HG02870 (cell line): Measurements from ENCODE around the gene BRMS1L.
A peak's percentile ranks its signal among the peaks of the same experiment; 100 is the strongest.

Experiments used
- ATAC-seq: cut with Tn5 transposase; IDR thresholded peaks from one replicate; pipeline ENCODE4 v1.9.1; 2021; ENCODE audit warnings: mild to moderate bottlenecking, moderate library complexity; ENCODE audit not compliant: unreplicated experiment

Gene BRMS1L

DNA sequence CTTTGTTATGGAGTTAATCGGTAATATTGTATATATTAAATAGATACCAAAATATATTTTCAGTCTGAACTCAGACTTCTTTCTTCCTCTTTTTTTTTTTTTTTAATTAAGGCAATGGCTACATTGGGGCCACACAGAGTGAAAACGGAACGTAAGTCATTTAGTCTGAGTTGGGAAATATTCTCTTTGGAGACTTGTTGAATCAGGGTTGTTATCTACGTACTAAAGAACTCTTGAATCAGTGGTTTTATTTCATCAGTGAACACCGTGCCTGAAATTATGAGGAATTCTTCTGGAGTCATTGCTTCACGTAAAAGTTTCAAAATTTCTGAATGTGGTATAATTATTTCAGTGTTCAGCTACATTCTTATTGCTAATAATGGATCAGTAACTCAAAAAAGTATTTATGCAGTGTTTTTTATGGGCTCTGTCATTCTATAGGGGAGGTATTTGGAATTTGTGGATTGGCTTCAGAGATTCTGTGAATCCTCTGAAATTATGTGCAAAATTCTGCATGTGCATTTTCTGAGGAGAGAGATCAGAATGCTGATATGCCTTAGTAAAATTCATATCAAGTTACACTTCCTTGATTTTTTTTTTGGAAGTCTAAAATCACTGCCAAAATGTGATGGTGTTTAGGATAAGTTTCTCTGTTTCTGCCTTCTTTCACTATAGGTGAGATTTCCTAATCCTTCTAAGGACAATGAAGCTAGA lies 39.6 kb downstream of the BRMS1L start:
- no peak for ATAC-seq

DNA sequence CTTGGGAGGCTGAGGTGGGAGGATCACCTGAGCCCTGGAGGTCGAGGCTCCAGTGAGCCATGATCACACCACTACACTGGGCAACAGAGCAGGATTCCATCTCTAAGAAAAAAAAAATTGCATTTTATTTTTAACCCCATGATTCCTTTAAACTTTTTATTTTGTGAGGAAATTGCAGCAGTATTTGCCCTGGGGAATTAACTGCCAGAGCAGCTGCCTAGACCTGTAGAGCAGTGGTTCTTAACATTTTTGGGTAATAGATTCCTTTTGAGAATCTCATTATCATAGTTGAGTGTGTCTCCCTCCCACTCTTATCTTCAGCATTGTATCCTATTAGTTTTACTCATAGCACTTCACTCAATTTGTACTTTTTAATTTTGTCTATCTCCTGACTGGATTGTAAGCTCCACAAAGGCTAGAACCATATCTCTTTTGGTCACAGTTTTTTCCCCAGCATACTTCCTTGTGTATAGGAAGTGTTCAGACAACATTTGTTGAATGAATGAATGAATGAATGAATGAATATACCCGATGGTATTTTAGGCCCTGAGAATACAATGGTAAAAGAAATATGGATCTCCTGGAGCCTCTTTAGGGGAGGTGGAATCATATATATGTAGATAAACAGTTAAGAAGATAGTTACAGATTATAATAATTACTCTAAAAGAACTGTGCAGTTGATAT lies 40.6 kb downstream of the BRMS1L start:
- no peak for ATAC-seq

DNA sequence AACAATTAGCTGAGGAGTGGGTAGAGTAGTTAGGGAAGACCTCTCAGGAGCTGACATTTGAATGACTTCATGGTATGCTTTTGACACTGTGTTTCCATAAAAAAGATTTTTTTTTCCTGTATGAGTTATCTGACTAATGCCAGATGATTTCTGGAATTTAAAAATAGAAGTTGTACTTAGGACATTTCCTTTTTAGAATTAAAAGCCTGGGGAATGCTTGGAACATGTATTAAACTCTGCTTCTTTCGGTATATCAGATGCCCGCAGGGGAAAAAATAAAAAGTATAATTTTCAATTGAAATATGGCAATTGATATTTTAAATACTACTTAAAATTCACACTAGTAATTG lies 41.1 kb downstream of the BRMS1L start:
- ATAC-seq = no peak

DNA sequence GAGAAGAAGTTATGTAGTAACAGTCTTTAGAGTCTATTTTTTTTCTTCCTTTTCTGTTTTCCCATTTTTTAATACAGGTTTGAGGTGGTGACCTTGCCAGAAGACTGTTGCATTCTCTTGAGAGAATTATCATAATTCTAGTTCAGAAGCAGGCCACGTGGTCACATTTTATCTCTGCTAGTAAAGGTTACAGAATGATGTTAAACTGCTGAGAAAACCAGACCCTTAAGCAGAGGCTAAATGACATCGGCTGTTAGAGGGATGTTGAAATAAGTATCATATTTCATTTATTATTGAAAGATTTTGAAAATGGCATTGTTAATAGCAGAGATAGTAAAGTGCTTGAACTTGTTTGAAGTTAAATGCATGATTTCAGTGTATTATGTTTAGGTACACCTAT lies 49.2 kb downstream of the BRMS1L start:
- ATAC-seq = no peak

DNA sequence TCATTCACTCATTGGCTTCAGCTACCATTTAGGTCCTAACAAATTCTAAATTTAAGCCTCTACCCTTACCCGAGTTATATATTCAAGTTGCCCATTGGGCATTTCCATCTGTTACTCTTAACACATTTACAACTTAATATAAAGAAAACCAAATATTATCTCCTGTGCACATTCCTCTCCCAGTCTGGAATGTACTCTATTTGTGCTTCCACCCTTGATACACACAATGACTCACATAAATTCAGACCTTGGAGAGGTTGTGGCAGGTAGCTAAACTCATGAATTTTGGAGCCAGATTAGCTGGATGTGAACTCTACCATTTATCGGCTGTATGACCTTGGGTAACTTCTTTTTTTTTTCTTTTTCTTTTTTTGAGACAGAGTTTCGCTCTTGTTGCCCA lies 51.1 kb downstream of the BRMS1L start:
- ATAC-seq = no peak

DNA sequence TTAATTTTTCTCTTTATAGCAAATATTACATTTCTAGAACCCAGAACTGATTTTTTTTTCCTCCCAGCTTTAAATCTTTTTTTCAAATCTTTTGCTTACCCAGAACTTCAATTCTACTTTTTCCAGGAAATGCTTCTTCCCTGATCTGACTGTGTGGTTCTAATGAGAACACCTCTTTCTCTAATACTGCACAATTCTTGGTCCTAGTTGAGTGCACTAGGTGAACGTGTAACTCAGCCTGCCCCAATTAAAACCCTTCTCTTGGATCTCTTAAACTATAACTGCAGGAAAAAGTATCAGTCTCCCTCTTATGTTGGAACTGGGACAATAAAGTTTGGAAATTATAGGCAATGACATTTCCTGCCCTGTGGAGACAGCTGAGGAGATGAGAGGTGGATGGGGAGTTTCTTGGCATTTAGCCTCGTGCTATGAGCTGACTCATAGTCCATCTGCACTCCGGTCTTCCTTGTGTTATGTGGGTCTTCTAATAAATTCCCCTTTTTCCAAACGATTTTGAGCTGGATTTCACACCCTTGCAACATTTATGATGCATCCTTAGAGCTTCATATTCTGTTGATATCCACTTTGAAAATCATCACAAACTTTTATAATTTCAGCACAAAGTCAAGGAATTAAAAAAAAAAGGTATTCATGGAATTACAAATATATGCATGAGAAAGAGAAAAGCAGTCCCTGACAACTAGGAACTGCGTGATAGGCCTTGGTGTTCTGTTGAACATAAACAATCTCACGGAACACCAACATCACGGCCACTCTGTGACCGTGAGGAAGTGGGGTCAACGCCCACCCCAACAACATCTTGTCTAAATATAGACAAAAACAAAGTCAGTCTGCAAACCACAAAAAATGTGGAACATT lies 52.4 kb downstream of the BRMS1L start:
- ATAC-seq = no peak

DNA sequence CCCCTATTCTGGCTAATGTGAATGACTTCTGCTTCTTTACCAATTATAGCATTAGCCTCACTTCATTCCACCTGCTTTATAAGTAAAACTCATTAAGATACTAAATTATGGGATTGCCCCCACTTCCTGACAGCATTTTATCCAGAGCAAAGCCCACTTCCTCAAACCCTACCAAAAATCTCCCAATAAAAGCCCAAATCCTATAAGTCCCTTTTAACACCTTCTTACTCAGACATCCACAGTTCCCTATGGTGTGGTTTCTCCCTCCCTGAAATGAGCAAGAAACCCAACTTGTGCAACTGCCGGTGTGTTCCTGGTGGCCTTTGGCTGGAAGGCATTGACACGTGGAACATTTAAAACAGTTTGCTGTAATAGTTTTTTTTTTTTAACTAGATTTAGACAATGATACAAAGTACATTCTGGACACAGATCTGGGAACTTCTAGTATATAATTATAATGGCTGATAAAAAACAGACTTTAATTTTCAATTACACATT lies 53.1 kb downstream of the BRMS1L start:
- ATAC-seq = no peak

DNA sequence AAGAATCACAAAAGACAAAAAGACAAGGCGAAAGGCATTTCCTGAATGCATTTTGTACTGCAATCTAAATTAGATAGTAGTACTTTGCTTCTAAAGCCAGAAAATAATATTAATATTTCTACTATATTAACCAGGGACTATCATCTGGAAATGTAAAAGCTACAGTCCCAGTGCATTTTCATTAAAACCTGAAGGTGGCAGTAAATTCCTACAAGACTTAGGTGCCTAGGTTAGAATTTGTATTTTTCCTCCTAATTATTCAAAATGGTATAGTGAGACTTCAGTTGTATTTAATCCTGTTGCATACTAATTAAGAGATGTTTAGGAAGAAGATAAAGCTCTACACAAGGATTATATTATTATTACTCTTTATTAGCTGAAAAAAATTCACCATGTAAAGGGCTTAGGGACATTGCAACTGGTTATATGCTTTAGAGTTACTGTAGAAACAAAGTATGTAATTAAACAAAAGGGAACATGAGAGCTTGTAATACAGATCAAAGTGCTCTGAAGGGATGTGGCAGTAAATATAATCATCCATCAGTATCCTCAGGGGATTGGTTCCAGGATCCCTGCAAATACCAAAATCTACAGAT lies 53.6 kb downstream of the BRMS1L start:
- ATAC-seq = no peak

DNA sequence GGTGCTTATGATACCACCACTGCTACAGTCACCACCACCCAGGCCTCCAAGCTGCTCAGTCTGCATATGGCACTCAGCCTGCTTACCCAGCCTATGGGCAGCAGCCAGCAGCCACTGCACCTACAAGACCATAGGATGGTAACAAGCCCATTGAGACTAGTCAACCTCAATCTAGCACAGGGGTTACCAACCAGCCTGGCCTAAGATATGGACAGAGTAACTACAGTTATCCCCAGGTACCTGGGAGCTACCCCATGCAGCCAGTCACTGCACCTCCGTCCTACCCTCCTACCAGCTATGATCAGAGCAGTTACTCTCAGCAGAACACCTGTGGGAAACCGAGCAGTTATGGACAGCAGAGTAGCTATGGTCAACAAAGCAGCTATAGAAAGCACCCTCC lies 55.1 kb downstream of the BRMS1L start:
- no peak for ATAC-seq

DNA sequence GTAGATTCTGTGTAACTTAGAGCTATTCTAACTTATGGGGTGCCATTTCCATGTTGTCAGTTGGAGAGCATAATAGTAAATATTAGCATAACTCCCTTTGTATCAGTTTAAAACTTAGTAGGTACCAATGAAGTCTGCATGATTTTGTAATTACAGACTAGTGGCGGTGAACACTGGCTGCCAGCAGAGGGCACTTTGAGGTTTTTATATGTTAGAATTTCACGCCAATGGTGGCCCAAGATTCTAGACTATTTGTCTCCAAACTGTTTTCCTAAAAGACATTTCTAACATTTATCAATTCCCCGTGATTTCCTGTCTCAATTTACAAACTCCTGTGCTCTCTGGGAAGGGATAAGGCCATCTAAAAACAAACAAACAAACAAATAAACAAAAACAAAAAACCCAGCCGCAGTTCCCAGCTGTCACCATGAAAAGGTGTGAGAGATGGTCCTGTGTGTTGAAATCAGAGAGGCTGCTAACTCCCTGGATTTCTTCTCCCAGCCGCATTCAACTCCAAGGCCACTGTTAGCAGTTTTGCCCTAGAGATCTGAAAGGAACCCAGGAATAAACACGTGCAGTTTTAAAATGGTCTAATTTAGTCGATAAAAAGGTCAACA lies 57.6 kb downstream of the BRMS1L start:
- peak; percentile 40 for ATAC-seq

DNA sequence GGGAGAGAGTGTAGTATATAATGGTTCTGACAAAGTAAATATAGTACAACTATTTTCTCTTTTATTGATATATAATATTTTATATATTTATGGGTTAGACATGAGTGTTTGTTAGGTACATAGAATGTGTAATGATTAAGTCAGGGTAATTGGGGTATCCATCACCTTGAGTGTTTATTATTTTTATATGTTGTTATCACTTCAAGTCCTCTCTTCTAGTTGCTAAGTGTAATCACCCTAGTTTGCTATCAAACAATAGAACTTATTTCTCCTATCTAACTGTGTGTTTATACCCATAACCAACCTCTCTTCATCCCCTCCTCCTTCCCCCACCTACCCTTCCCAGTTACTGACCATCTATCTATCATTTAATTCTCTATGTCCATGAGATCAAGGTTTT lies 64.2 kb downstream of the BRMS1L start:
- ATAC-seq = no peak

DNA sequence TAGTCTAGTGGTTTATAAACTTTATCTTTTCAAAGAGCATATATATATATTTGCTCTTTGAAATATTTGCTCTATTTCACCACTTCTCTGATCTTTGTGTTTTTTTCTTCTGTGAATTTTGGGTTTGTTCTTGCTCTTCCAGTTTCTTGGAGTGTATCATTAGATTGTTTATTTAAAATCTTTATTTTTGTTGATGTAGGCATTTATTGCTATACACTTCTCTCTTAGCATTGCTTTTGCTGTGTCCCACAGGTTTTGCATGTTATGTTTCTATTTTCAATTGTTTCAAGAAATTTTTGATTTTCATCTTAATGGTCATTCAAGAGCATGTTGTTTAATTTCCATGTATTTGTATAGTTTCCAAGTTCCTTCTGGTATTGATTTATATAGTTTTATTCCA lies 69.1 kb downstream of the BRMS1L start:
- no peak for ATAC-seq

DNA sequence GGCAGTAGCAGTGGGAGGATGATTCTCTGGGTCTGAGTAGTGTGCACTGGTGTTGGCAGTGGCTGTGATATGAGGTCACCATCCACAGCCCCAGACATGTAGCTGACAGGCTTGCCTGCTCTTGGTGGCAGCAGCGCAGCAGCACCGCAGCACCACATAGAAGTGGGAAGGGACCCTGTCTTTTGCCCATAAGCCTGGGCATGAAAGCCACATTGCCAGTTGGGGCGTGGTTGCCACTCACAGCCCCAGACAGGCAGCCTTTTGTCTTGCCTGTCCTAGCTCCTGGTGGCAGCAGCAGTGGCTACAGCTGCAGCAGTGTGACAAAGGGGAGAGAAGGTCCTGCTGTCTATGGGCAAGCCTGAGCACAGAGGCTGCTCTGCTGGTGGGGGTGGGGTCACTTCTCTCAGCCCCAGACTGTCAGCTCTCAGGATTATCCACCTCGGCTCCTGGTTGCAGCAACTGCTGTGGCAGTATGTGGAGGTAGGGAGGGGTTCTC lies 71.5 kb downstream of the BRMS1L start:
- ATAC-seq = no peak

DNA sequence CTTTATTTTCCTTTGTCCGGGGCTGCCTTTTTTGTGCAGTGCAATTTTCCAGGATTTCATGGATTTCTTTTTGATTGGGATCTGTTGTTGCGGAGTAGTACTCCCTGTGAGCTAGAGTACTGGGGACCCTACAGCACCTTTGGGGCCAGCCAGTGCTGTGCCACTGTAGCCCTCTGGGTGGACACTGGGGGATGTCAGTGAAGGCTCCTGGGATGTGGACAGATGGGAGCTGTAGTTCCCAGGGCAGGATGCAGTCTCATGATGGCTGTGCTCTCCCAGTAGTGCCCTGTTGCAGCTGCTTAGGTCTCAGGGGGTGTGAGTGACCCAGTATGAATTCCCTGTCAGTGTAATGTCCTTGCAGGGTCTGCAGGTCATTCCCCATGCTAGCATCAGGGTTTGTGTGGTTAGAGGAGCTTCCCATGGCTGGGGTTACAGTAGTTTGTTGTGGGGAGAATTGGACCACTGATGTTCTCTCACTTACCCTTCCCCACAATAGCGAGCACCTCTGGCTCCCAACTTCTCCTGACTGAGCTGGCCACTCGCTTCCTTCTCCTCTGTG lies 72.2 kb downstream of the BRMS1L start:
- ATAC-seq = no peak

DNA sequence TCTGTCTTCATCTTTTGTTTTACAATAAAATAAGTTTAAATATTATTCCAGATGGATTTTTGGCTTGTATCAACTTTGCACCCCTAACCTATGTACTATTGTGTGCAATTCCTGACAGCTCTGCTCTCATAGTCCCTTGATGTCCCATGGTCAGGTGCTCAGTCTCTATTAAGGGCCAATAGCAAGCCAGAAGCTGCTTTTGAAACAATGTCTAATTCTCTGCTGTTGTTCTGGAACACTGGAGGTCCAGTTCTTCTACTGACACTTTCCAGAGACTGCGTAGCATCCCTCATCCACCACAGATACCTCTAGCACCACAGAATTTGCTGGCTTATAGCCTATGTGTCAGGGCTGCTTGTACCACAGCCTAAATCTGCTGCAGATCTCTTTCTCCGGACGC lies 74.6 kb downstream of the BRMS1L start:
- ATAC-seq = no peak

DNA sequence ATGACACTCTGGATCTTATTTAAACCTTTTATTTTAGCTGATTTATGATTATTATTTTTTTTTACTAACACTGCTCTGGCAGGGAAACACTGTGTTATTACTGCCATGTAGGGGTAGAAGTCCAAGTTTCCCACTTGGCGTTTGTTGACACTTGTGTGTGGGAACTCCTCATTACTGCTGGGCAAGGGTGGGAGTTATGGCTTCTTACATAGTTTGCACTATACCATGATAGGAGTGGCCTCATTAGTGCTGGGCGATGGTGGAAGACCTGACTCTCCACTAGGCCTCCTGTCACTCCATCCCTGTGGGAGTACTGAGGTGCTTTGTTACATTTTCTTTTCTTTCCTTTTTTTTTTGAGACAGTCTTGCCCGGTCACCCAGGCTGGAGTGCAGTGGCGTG lies 83.5 kb downstream of the BRMS1L start:
- ATAC-seq = no peak

DNA sequence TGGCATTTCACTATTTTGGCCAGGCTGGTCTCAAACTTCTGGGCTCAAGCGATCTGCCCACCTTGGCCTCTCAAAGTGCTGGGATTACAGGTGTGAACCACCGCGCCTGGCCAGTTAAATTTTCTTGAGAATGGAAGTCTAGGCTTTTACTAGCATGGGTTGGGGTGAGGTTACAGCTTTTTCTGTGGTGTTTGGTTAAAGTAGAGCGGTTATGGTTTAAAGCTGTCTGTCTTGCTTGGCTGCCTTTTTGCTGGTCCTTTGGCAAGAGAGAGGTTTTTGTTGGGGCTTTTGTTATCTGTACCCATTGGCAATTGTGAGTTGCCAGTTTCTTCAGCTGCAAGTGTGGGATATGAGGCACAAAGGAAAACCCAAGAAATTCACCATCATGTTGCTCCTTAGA lies 84.1 kb downstream of the BRMS1L start:
- no peak for ATAC-seq

DNA sequence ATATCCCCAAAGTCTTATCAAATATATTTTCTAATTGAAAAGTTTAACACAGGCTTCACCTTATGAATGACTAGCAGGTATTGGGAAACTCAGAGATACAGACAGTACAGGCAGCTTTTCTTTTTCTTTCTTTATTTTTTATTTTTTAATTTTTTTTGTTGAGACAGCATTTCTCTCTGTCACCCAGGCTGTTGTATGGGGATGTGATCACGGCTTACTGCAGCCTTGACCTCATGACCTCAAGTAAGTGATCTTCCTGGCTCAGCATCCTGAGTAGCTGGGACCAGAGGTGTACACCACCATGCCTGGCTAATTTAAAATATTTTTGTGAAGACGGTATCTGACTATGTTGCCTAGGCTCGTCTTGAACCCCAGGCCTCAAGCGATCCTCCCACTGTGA lies 85.0 kb downstream of the BRMS1L start:
- ATAC-seq = no peak

DNA sequence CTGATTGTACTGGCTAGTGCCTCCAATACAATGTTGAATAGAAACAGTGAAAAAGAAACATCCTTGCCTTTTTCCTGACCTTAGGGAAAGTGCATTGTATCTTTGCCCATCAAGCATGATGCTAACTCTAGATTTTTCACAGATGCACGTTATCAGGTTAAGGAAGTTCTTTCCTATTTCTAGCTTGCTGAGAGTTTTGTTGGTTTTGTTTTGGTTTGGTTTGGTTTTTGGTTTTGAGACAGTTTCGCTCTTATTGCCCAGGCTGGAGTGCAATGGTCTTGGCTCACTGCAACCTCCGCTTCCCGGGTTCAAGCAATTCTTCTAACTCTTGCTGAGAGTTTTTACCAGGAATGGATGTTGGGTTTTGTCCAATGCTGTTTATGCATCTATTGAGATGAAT lies 89.0 kb downstream of the BRMS1L start:
- ATAC-seq = no peak

DNA sequence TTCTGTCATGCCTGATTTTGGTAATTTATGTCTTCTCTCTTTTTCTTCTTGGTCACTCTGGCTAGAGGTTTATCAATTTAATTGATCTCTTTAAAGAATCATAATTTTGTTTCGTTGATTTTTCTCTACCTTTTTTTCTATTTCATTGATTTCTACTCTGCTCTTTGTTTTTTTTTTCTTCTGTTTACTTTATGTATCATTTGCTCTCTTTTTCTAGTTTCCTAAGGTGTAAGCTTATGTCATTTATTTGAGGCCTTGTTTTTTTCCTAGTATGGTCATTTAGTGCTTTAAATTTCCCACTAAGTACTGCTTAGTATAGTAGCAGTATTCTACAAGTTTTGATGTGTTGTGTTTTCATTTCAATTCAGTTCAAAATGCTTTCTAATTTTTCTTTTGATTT lies 89.6 kb downstream of the BRMS1L start:
- ATAC-seq = no peak
